COR-L47 (cell line): ENCODE results near the gene NCAPG2.
"Not testable (repeated sequence)": the region's sequence is repeated elsewhere in the genome, so short reads cannot be mapped to it uniquely, and the experiment has no call there.

Experiments used
- DNase-seq: peaks from one replicate; lab custom pipeline; 2025; lab: John Stamatoyannopoulos, UW

The NCAPG2 gene

GRCh38 chr7:158626289-158626688 is 78.3 kb downstream of the NCAPG2 start:
- not testable (repeated sequence) for DNase-seq

DNA sequence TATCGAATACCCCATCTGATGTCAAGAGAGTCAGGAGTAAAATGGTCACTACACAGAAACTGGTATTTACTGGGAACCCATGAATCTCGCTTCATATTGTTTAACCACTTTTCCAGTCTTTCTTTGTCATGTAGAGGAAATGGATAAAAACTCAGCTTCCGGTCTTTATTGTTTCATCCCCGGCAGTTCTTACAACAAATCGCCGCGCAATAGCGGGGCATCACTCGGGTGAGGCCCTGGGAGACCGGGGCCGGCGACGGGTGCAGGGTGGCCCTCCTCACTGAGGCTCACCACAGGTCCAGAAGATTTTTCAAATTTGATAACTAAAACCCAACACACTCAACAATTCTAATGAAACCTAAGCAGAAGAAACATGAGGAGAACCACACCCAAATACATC is 81.4 kb downstream of the NCAPG2 start:
- DNase-seq, result no peak

DNA sequence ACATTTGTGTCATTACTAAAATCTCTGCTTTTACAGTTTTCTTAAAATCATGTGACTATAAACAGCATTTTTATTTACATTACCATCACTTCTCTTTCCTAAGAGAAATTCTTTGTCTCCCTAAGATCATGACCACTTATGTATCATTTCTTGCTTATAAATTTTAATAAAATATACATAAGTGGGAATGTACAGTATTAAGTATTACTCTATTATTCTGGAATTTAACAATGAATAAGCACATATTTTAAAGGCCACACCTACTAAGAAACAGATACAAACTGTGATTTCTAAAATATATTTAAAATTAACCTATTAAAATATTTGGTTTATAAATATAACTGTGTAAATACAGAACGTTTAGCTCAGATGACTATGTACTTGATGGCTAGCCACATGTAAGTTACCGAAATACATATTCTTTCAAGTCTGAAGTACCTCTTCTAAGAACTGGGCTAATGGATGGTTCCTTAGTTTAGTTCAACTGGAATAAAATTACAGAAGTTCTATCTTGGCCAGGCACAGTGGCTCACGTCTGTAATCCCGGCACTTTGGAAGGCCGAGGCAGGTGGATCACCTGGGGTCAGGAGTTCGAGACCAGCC is 83.7 kb downstream of the NCAPG2 start:
- DNase-seq, result no peak

GRCh38 chr7:158620418-158620817 is 84.2 kb downstream of the NCAPG2 start:
- no peak for DNase-seq

GRCh38 chr7:158618745-158619140 is 85.9 kb downstream of the NCAPG2 start:
- no peak for DNase-seq

- no peak for DNase-seq
Measured at GRCh38 chr7:158617737-158618128, 86.9 kb downstream of the NCAPG2 start.

DNA sequence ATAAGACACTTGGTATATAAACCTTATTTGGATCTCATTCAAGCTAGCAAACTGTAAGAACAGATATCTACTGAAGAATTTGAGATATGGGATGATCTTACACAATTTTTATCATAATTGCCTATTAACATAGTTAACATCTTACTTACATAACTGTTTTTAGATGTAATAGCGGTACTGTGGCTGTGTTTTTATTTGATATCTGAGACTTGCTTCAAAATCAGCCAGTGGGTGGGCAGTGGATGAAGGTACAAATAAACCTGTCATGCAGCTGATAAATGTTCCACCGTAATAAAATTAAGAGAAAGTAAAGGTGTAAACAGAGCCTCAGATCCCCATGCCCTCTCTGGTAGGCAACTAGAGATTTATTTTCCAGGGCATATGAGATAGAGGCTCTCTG is 88.6 kb downstream of the NCAPG2 start:
- no peak for DNase-seq

- DNase-seq, result no peak
Measured at GRCh38 chr7:158614700-158615099, 89.9 kb downstream of the NCAPG2 start.

DNA sequence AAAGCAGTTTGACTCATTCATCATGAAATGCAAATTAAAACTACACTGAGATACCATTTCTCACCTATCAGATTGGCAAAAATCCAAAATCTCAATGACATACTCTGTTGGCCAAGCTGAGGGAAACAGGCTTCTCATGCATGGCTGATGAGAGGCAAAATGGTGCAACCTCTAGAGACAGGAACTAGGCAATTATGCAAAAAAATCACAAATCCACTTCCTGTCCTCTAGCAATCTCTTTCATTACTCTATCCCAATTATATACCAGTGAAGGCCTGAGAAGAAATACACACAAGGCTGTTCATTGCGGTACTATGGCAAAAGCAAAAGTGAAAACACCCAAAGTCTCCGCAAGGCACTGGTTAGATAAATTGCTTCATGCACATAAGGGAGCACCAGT is 91.1 kb downstream of the NCAPG2 start:
- peak; percentile 28 for DNase-seq

DNA sequence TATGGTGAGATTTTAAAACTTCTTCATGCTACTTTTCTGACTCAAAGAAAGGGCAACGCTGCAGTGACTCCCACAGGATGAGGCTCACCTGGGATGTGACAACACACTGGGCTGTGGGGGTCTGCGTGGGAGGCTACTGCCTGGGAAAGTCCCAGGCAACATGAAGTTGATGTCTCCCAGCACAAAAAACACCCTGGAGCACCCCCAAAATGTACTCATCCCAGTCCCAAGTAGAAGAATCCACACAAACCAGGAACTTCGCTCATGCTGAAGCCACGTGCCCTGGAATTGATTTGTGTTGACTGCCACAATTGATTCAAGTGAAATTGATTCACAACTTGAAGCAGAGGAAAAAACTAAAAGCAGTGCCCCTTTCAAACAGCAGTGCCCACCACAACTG is 92.1 kb downstream of the NCAPG2 start:
- no peak for DNase-seq

GRCh38 chr7:158611541-158611940 is 93.1 kb downstream of the NCAPG2 start:
- no peak for DNase-seq

- no peak for DNase-seq
Measured at GRCh38 chr7:158609313-158609974, 95.2 kb downstream of the NCAPG2 start.

DNA sequence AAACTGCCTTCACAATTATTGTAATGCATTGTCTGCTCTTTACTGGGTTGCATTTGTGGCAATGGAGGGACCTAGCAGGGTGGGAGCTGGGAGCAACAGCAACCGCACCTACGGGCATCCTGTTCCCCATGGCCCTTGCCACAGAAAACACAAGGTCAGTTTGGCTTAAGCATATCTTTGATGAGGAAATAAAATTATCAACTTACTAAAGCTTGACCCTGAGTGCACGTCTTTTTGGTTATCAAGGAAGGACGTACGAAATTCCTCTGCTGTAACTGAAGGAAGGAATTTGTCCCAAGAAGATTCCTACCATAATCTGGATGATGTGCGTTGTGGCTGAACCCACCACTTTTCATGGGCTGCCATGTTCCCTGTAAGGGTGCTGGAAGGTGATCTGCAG is 97.0 kb downstream of the NCAPG2 start:
- DNase-seq, result no peak

GRCh38 chr7:158606671-158607424 is 97.8 kb downstream of the NCAPG2 start:
- no peak for DNase-seq

DNA sequence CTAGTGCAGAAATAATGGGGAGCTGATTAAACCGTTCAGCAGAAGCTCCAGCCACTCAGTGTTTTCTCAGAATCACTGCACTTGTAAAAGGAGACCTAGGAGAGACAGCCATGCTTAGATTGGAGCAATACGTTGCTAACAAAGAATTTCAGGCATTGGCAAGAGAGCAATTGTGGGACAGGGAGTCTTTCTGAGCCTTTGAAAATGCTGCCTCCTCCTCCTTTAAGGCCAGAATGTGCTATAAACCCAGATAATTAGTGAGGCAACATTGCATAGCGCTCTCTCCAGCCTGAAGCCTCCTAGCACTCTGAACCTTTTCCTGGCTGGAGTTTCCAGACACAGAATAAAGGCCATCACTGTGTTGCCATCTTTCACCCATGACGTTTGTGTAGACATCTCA is 98.5 kb downstream of the NCAPG2 start:
- no peak for DNase-seq

- no peak for DNase-seq
Measured at GRCh38 chr7:158603773-158604755, 100.5 kb downstream of the NCAPG2 start.

GRCh38 chr7:158602905-158603772 is 101.5 kb downstream of the NCAPG2 start:
- DNase-seq, result no peak

GRCh38 chr7:158602041-158602440 is 102.6 kb downstream of the NCAPG2 start:
- DNase-seq, result no peak

DNA sequence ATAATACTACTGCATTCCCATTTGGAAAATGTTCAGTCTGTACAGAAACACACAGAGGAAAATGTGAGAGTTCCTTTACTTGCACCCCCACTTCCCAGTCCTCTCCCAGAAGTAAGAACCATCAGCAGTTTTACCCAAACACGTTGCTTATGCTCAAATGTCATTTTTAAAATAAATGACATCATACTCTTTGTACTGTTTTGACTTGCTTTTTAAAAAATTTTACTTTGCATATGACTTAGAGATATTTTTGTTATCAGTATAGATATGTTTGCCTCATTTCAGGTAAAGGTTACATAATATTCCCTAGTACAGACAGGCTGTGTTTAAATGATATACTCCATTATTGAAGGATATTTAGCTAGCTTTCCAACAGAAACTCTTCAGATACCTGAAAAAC is 103.5 kb downstream of the NCAPG2 start:
- no peak for DNase-seq

DNA sequence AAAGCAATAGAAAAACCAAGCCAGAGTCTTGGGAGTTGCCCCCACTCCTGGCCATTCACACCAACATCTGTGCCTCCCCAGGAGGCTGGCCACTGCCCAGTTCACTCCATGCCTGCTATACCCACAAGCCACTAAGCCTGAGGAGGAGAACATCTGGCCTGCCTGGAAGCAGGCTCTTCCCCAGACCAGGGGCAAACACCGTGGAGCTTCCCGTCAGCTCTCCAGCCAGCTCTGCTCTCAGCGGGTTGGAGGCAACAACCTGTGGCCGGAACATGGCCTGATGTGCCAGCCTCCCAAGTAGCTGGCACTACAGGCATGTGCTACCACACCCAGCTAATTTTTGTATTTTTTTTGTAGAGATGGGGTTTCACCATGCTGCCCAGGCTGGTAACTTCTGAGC is 107.9 kb downstream of the NCAPG2 start:
- DNase-seq, result no peak

DNA sequence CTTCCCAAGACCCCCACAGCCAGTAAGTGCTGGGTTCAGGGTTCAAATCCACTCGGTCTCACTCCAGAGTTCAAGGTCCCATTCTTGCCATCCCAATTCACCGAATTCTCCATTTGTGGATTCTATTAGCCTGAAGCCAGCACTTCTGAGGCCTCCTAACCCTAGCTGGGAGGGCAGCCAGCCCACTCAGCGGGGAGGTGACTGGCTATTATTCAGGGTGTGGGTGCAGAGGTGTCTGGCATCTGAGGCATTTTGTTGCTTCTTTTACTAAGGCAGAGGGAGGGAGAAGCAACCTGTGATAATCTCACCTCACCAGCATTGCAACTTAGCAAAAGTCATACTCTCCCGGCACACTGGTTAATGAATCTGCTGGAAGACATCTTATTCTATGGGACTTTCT is 108.3 kb downstream of the NCAPG2 start:
- DNase-seq, result no peak
